H9 (cell line): ENCODE data around the gene MTMR3. TPM values are rescaled to one million over a fixed set of nuclear protein-coding genes. Genes with fewer than 3 reads are reported as not detected.
"Not testable (repeated sequence)": the region's sequence is repeated elsewhere in the genome, so short reads cannot be mapped to it uniquely, and the experiment has no call there.

ENCODE experiments used
- DNase-seq: peaks from one replicate; pipeline ENCODE4 v3.0.0-alpha.2; 2017
- H2AFZ ChIP-seq: one replicate; pipeline ENCODE4 v1.6.1; 2013; ENCODE audit warnings: mild to moderate bottlenecking, low read length, control low read depth, moderate library complexity
- H2AK5ac ChIP-seq: 2 replicates; pipeline ENCODE4 v1.6.1; 2013; ENCODE audit warnings: low read length, control low read depth, mixed read lengths; ENCODE audit not compliant: insufficient read length
- H2BK120ac ChIP-seq: one replicate; pipeline ENCODE4 v1.6.1; 2013; ENCODE audit warnings: low read depth, mild to moderate bottlenecking, low read length, control low read depth, inconsistent platforms; ENCODE audit not compliant: poor library complexity, severe bottlenecking
- H2BK12ac ChIP-seq: 2 replicates; pipeline ENCODE4 v1.6.1; 2013; ENCODE audit warnings: low read length, control low read depth, mixed read lengths, low read depth; ENCODE audit not compliant: insufficient read length
- H2BK15ac ChIP-seq: 2 replicates; pipeline ENCODE4 v1.6.1; 2013; ENCODE audit warnings: low read depth, low read length, control low read depth
- H2BK20ac ChIP-seq: one replicate; pipeline ENCODE4 v1.6.1; 2013; ENCODE audit warnings: low read depth, mild to moderate bottlenecking, low read length, control low read depth, inconsistent platforms; ENCODE audit not compliant: poor library complexity, severe bottlenecking
- H2BK5ac ChIP-seq: 2 replicates; pipeline ENCODE4 v1.6.1; 2013; ENCODE audit warnings: low read length, control low read depth, mixed read lengths; ENCODE audit not compliant: insufficient read length
- H3K14ac ChIP-seq: 2 replicates; pipeline ENCODE4 v1.6.1; 2013; ENCODE audit warnings: low read length, control low read depth; ENCODE audit not compliant: insufficient read depth
- H3K18ac ChIP-seq: 2 replicates; pipeline ENCODE4 v1.6.1; 2013; ENCODE audit warnings: low read depth, mild to moderate bottlenecking, mixed read lengths, low read length, control low read depth; ENCODE audit not compliant: insufficient read length
- H3K23ac ChIP-seq: 2 replicates; pipeline ENCODE4 v1.6.1; 2013; ENCODE audit warnings: low read length, control low read depth, mixed read lengths, low read depth; ENCODE audit not compliant: insufficient read length
- H3K23me2 ChIP-seq: 2 replicates; pipeline ENCODE4 v1.6.1; 2013; ENCODE audit warnings: low read depth, mild to moderate bottlenecking, mixed read lengths, low read length, control low read depth; ENCODE audit not compliant: insufficient read length, poor library complexity, severe bottlenecking
- H3K27ac ChIP-seq: 2 replicates; pipeline ENCODE4 v1.5.1; 2013; ENCODE audit warnings: low read length, control low read depth, mixed read lengths, low read depth; ENCODE audit not compliant: insufficient read length
- H3K27me3 ChIP-seq: 2 replicates; pipeline ENCODE4 v1.6.1; 2013; ENCODE audit warnings: low read length, control low read depth, inconsistent platforms; ENCODE audit not compliant: insufficient read depth
- H3K4ac ChIP-seq: 2 replicates; pipeline ENCODE4 v1.6.1; 2013; ENCODE audit warnings: low read depth, mild to moderate bottlenecking, control low read depth, inconsistent platforms, low read length, moderate library complexity
- H3K4me1 ChIP-seq: 2 replicates; pipeline ENCODE4 v1.6.1; 2013; ENCODE audit warnings: low read length, control low read depth, inconsistent platforms; ENCODE audit not compliant: insufficient read depth
- H3K4me2 ChIP-seq: 2 replicates; pipeline ENCODE4 v1.6.1; 2013; ENCODE audit warnings: low read length, control low read depth, mixed read lengths; ENCODE audit not compliant: insufficient read length, insufficient read depth
- H3K56ac ChIP-seq: 2 replicates; pipeline ENCODE4 v1.6.1; 2013; ENCODE audit warnings: low read depth, mild to moderate bottlenecking, mixed read lengths, low read length, control low read depth; ENCODE audit not compliant: insufficient read length
- H3K79me1 ChIP-seq: 2 replicates; pipeline ENCODE4 v1.6.1; 2013; ENCODE audit warnings: low read depth, mild to moderate bottlenecking, moderate library complexity, low read length, control low read depth, inconsistent platforms; ENCODE audit not compliant: insufficient read depth, poor library complexity, severe bottlenecking
- H3K79me2 ChIP-seq: 2 replicates; pipeline ENCODE4 v1.6.1; 2013; ENCODE audit warnings: low read length, control low read depth, inconsistent platforms; ENCODE audit not compliant: insufficient read depth
- H3K9ac ChIP-seq: 2 replicates; pipeline ENCODE4 v1.6.1; 2013; ENCODE audit warnings: low read length, control low read depth, mixed read lengths; ENCODE audit not compliant: insufficient read length; ENCODE audit errors: extremely low read depth
- H3K9me3 ChIP-seq: one replicate; pipeline ENCODE4 v1.6.1; 2013; ENCODE audit warnings: low read depth, low read length, inconsistent platforms; ENCODE audit not compliant: control insufficient read depth
- H3T11ph ChIP-seq: one replicate; pipeline ENCODE4 v1.6.1; 2013; ENCODE audit warnings: mild to moderate bottlenecking, low read length, control low read depth, inconsistent platforms
- H4K20me1 ChIP-seq: one replicate; pipeline ENCODE4 v1.6.1; 2013; ENCODE audit not compliant: control insufficient read depth, insufficient read length, insufficient read depth
- H4K5ac ChIP-seq: 2 replicates; pipeline ENCODE4 v1.6.1; 2013; ENCODE audit warnings: low read depth, mild to moderate bottlenecking, mixed read lengths, low read length, control low read depth; ENCODE audit not compliant: insufficient read length
- H4K8ac ChIP-seq: replicated peaks from 2 replicates; pipeline ENCODE4 v1.6.1; 2013; ENCODE audit warnings: low read length, control low read depth, mixed read lengths, low read depth; ENCODE audit not compliant: insufficient read length
- H4K91ac ChIP-seq: 2 replicates; pipeline ENCODE4 v1.6.1; 2013; ENCODE audit warnings: low read depth, mild to moderate bottlenecking, moderate library complexity, mixed read lengths, low read length, control low read depth; ENCODE audit not compliant: insufficient read length
- H3K27ac Mint-ChIP-seq, 3 experiments: 2 replicates in 2 of 3; 3 replicates in 1 of 3; pipeline ENCODE4 v1.8.0; 2020 to 2021; ENCODE audit warnings: mixed read lengths in 3 of 3, mild to moderate bottlenecking in 1 of 3, moderate library complexity in 1 of 3
- H3K27me3 Mint-ChIP-seq: 2 replicates; pipeline ENCODE4 v1.8.0; 2021; ENCODE audit warnings: low read depth, mild to moderate bottlenecking, moderate library complexity, mixed read lengths
- H3K36me3 Mint-ChIP-seq, 3 experiments: 2 replicates in 2 of 3; 3 replicates in 1 of 3; pipeline ENCODE4 v1.8.0; 2020 to 2021; ENCODE audit warnings: low read depth in 3 of 3, mixed read lengths in 3 of 3; ENCODE audit not compliant: insufficient read depth in 1 of 3
- H3K4me1 Mint-ChIP-seq, 2 experiments: 2 replicates each; pipeline ENCODE4 v1.8.0; 2020; ENCODE audit warnings: mixed read lengths in 2 of 2
- H3K4me3 Mint-ChIP-seq, 2 experiments: 2 replicates in 1 of 2; 3 replicates in 1 of 2; pipeline ENCODE4 v1.8.0; 2020 to 2021; ENCODE audit warnings: mild to moderate bottlenecking in 2 of 2, mixed read lengths in 2 of 2, moderate library complexity in 1 of 2
- H3K9me3 Mint-ChIP-seq, 2 experiments: 2 replicates in 1 of 2; 3 replicates in 1 of 2; pipeline ENCODE4 v1.8.0; 2020; ENCODE audit warnings: mild to moderate bottlenecking in 2 of 2, mixed read lengths in 2 of 2, moderate library complexity in 1 of 2
- CTCF ChIP-seq: fragments of 200-600 bp; sonication (generic); conservative IDR thresholded peaks from 3 replicates; pipeline ENCODE4 v1.8.0; 2021; ENCODE audit warnings: antibody characterized with exemption, mild to moderate bottlenecking
- WGBS: extraction: QIAGEN DNeasy Blood & Tissue Kit; methylation state at CpG from one replicate; pipeline ENCODE4 v1.1.7; 2013; ENCODE audit warnings: missing lambda C conversion rate, low lambda C conversion rate, mixed read lengths; ENCODE audit not compliant: insufficient read length; ENCODE audit errors: extremely low coverage; 5-methylcytosine and 5-hydroxymethylcytosine counted together
- total RNA-seq: library from RNA; stranded (reverse); gene quantifications from 2 replicates; pipeline ENCODE4 v1.2.1, GENCODE V29; 2021

The MTMR3 gene
- total RNA-seq, 1 experiment from 2014 or later, result 19.8 TPM

GRCh38 chr22:29973269-29973668 lies 90.3 kb downstream of the MTMR3 start:
- H3K4ac ChIP-seq, result no peak overlapping the region
- no peak overlapping the region for H3T11ph ChIP-seq
- Mint-ChIP-seq H3K4me3 (no peak overlapping the region), H3K27ac (no peak overlapping the region; a peak in 2 of 7 replicates), H3K9me3 (no peaks in the 10 kb centered on the region), H3K27me3 (no peaks in the 10 kb centered on the region), H3K36me3 (no peaks in the 10 kb centered on the region; a peak in 1 of 7 replicates), H3K4me1 (peaks cover 5 to 10% of the 10 kb centered on the region in 2 experiments)
- H3K4me2 ChIP-seq, result no peak overlapping the region
- no peak overlapping the region for H3K56ac ChIP-seq
- H2BK5ac ChIP-seq, result no peak overlapping the region
- H3K23ac ChIP-seq, result no peak overlapping the region
- H2BK120ac ChIP-seq, result no peak overlapping the region
- H3K23me2 ChIP-seq, result no peaks in the 10 kb centered on the region
- H3K14ac ChIP-seq, result no peak overlapping the region
- no CpG with 5 or more reads among the region's 4 CpGs for WGBS
- no peaks in the 10 kb centered on the region for H3K9me3 ChIP-seq
- no peak overlapping the region for H4K91ac ChIP-seq
- no peak overlapping the region for H4K8ac ChIP-seq
- no peaks in the 10 kb centered on the region for H3K27me3 ChIP-seq
- no peak overlapping the region for H3K27ac ChIP-seq
- H4K5ac ChIP-seq, result no peak overlapping the region
- H3K9ac ChIP-seq, result no peak overlapping the region
- no peak overlapping the region for H2BK20ac ChIP-seq
- peaks cover 2% of the 10 kb centered on the region for H3K79me1 ChIP-seq
- no peaks in the 10 kb centered on the region for H4K20me1 ChIP-seq
- no peak for DNase-seq
- TF ChIP-seq CTCF, result no peak
- H2AK5ac ChIP-seq, result no peak overlapping the region
- H2BK15ac ChIP-seq, result no peak overlapping the region
- no peak overlapping the region for H3K18ac ChIP-seq
- no peak overlapping the region for H2AFZ ChIP-seq
- H3K79me2 ChIP-seq, result no peaks in the 10 kb centered on the region
- H3K4me1 ChIP-seq, result no peaks in the 10 kb centered on the region
- no peak overlapping the region for H2BK12ac ChIP-seq

GRCh38 chr22:29973680-29974079 lies 90.7 kb downstream of the MTMR3 start:
- not testable (repeated sequence) for H3K9ac ChIP-seq, H3K23me2 ChIP-seq, H3K4me2 ChIP-seq, H3K79me2 ChIP-seq, H3K4me3 Mint-ChIP-seq, H4K8ac ChIP-seq, H3K56ac ChIP-seq, H2AFZ ChIP-seq, H2BK120ac ChIP-seq, H3K36me3 Mint-ChIP-seq, H2BK15ac ChIP-seq, H3K27ac ChIP-seq, H4K5ac ChIP-seq, H3K27me3 Mint-ChIP-seq, H2BK12ac ChIP-seq, H3K18ac ChIP-seq, H3K27me3 ChIP-seq, H3K9me3 ChIP-seq, H3K79me1 ChIP-seq, H2BK20ac ChIP-seq, H3K23ac ChIP-seq, H3K4ac ChIP-seq, H4K20me1 ChIP-seq, H3K14ac ChIP-seq, H2BK5ac ChIP-seq, H3K4me1 ChIP-seq, H3K27ac Mint-ChIP-seq, H4K91ac ChIP-seq, H3T11ph ChIP-seq, H3K9me3 Mint-ChIP-seq, DNase-seq, H2AK5ac ChIP-seq
- no CpG with 5 or more reads among the region's 9 CpGs for WGBS
- H3K4me1 Mint-ChIP-seq, result peaks cover 5 to 10% of the 10 kb centered on the region in 2 experiments
